Tibial nerve (tissue), 3 donors: Measurements from ENCODE around the gene ANKHD1.

Experiments used
- POLR2A ChIP-seq, 2 donors: fragments of 450-650 bp; IDR thresholded peaks; one replicate each; pipeline ENCODE4 v1.6.1; 2017; ENCODE audit warnings: antibody characterized with exemption in 2 of 2, mild to moderate bottlenecking in 2 of 2, moderate library complexity in 2 of 2
- TF ChIP-seq, protein P1 (sequence below), 5 experiments: fragments of 200-600 bp in 3 of 5; fragments of 450-650 bp in 2 of 5; sonication (generic) in 3 of 5; IDR thresholded peaks; one replicate each; pipeline ENCODE4 v1.5.1; 2016 to 2019; ENCODE audit warnings: antibody characterized with exemption in 5 of 5, mild to moderate bottlenecking in 3 of 5, moderate library complexity in 2 of 5

GRCh38 chr5:140362875-140363630 lies 38.6 kb upstream of the ANKHD1 start:
- no peak for TF ChIP-seq POLR2A (IDR thresholded peaks at IDR 0.05)
- TF ChIP-seq, protein P1, sequence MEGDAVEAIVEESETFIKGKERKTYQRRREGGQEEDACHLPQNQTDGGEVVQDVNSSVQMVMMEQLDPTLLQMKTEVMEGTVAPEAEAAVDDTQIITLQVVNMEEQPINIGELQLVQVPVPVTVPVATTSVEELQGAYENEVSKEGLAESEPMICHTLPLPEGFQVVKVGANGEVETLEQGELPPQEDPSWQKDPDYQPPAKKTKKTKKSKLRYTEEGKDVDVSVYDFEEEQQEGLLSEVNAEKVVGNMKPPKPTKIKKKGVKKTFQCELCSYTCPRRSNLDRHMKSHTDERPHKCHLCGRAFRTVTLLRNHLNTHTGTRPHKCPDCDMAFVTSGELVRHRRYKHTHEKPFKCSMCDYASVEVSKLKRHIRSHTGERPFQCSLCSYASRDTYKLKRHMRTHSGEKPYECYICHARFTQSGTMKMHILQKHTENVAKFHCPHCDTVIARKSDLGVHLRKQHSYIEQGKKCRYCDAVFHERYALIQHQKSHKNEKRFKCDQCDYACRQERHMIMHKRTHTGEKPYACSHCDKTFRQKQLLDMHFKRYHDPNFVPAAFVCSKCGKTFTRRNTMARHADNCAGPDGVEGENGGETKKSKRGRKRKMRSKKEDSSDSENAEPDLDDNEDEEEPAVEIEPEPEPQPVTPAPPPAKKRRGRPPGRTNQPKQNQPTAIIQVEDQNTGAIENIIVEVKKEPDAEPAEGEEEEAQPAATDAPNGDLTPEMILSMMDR (IDR thresholded peaks at IDR 0.05), result peak; percentile 86 to 91 (median 89)
